GM23248 (cell line): ENCODE results near the gene ADGRD1. TPM values are rescaled to one million over a fixed set of nuclear protein-coding genes. Genes with fewer than 3 reads are reported as not detected.
A peak's percentile ranks its signal among the peaks of the same experiment; 100 is the strongest.

Experiments used
- DNase-seq: peaks from one replicate; pipeline ENCODE4 v3.0.0-alpha.2; 2015
- H2AFZ ChIP-seq: fragments of 200-600 bp; sonication (generic); 2 replicates; pipeline ENCODE4 v1.6.1; 2016; ENCODE audit warnings: antibody characterized with exemption
- H3F3A ChIP-seq: fragments of 200-600 bp; sonication (generic); 2 replicates; pipeline ENCODE4 v1.6.1; 2016; ENCODE audit warnings: mild to moderate bottlenecking, antibody characterized with exemption, mixed run types; ENCODE audit not compliant: insufficient read depth
- H3K27ac ChIP-seq: fragments of 200-600 bp; sonication (generic); 2 replicates; pipeline ENCODE4 v1.5.1; 2016; ENCODE audit warnings: mild to moderate bottlenecking
- H3K27me3 ChIP-seq: fragments of 200-600 bp; sonication (generic); replicated peaks from 2 replicates; pipeline ENCODE4 v1.6.1; 2016; ENCODE audit warnings: mild to moderate bottlenecking; ENCODE audit not compliant: insufficient read depth
- H3K36me3 ChIP-seq: fragments of 200-600 bp; sonication (generic); 2 replicates; pipeline ENCODE4 v1.6.1; 2016; ENCODE audit warnings: low read depth, mild to moderate bottlenecking
- H3K4me1 ChIP-seq: fragments of 200-600 bp; sonication (generic); 2 replicates; pipeline ENCODE4 v1.6.1; 2016; ENCODE audit warnings: mild to moderate bottlenecking; ENCODE audit not compliant: insufficient read depth
- H3K4me2 ChIP-seq: fragments of 200-600 bp; sonication (generic); one replicate; pipeline ENCODE4 v1.6.1; 2016; ENCODE audit warnings: mild to moderate bottlenecking; ENCODE audit not compliant: unreplicated experiment
- H3K4me3 ChIP-seq: fragments of 200-600 bp; sonication (generic); 2 replicates; pipeline ENCODE4 v1.5.1; 2016; ENCODE audit warnings: mild to moderate bottlenecking
- H3K79me2 ChIP-seq: fragments of 200-600 bp; sonication (generic); 2 replicates; pipeline ENCODE4 v1.6.1; 2016; ENCODE audit warnings: mild to moderate bottlenecking; ENCODE audit not compliant: insufficient read depth
- H3K9ac ChIP-seq: fragments of 200-600 bp; sonication (generic); 2 replicates; pipeline ENCODE4 v1.6.1; 2016; ENCODE audit warnings: mild to moderate bottlenecking
- H3K9me2 ChIP-seq: fragments of 200-600 bp; sonication (generic); 2 replicates; pipeline ENCODE4 v1.6.1; 2016; ENCODE audit warnings: mixed run types, mild to moderate bottlenecking, moderate library complexity; ENCODE audit not compliant: insufficient read depth
- H3K9me3 ChIP-seq: fragments of 200-600 bp; sonication (generic); one replicate; pipeline ENCODE4 v1.6.1; 2017; ENCODE audit warnings: low read depth
- H4K20me1 ChIP-seq: fragments of 200-600 bp; sonication (generic); 2 replicates; pipeline ENCODE4 v1.6.0; 2016; ENCODE audit not compliant: insufficient read depth
- EZH2 ChIP-seq: fragments of 200-600 bp; sonication (generic); IDR thresholded peaks from 2 replicates; pipeline ENCODE4 v1.6.1; 2018; ENCODE audit warnings: antibody characterized with exemption, mild to moderate bottlenecking; ENCODE audit not compliant: insufficient read depth, poor library complexity, severe bottlenecking
- EZH2phosphoT487 ChIP-seq: fragments of 200-600 bp; sonication (generic); IDR thresholded peaks from 2 replicates; pipeline ENCODE4 v1.6.1; 2018; ENCODE audit warnings: antibody characterized with exemption, moderate library complexity, mild to moderate bottlenecking, low read depth; ENCODE audit not compliant: insufficient read depth
- WGBS, 2 experiments: methylation state at CpG; one replicate each; pipeline ENCODE4 v1.1.6; 2015 to 2017; ENCODE audit warnings: low lambda C conversion rate in 2 of 2, low coverage in 1 of 2; ENCODE audit errors: missing lambda C conversion rate in 2 of 2; 5-methylcytosine and 5-hydroxymethylcytosine counted together
- in situ Hi-C: fragments of 300-500 bp; cut with MboI; formaldehyde crosslinking; loops from 2 replicates; pipeline ENCODE4 v1.15.0; 2020
- polyA plus RNA-seq: library from polyadenylated mRNA; unstranded; fragments of >200 nt; fragmentation: Nextera tagmentation; extraction: Ambion mirVana; gene quantifications from 2 replicates; pipeline ENCODE4 v1.2.1, GENCODE V29; 2016
- total RNA-seq: library from RNA; depleted of rRNA; stranded (reverse); fragments of >200 nt; shearing (Covaris generic); gene quantifications from 2 replicates; pipeline ENCODE4 v1.2.3, GENCODE V29; 2014

ADGRD1 gene
- total and polyA plus RNA-seq, 2 experiments from 2014 or later, result 7.9 to 11.2 TPM

DNA sequence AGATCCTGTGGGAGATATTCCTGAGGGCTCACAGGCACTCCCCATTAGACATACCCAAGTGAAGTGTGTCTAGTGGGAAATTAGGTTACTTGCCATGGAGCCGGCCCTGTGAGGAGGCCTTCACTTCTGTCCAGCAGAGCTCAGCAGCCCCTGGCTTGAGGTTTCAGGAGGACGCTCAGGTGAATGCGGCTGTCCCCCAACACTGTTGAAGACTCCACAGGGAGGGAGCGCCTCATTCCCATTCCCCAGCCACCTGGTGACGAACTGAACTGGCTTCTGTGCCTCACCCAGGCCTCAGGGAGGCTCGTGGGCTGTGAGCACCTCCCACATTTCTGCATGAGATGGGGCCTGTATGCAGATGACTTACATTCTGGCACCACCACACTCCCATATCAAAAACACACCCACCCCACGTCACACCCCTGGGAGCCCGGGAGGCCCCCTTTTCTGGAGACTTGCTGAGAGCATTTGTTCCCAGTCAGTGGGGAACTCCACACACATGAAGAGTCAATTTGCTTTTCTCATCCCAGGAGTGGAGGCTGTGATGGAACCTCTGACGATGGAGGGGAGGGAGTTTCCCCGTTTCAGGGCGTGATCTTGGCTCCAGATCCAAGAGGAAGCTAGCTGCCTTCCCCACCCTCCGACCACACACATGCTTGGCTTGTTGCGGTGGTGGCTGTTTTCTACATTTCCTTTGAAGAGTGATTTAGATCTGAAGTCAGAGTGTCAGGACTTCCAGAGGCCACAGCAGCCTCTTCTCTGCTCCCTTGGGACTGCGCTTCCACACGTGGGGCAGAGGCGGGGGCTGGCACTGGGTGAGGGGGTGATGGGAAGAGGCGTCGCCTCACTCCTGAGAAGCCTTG lies 120.7 kb downstream of the ADGRD1 start:
- Histone ChIP-seq H3K4me2 (no peak overlapping the region), H3K27me3 (no peaks in the 10 kb centered on the region), H3K79me2 (no peaks in the 10 kb centered on the region), H3K4me1 (no peaks in the 10 kb centered on the region), H3K9me3 (no peaks in the 10 kb centered on the region), H3K9ac (no peak overlapping the region), H3K4me3 (no peak overlapping the region), H3K36me3 (no peaks in the 10 kb centered on the region), H3K27ac (no peak overlapping the region), H3F3A (no peaks in the 10 kb centered on the region), H2AFZ (no peak overlapping the region), H3K9me2 (no peaks in the 10 kb centered on the region), H4K20me1 (no peaks in the 10 kb centered on the region)
- whole genome bisulfite sequencing, 2 experiments, result 38 to 39% methylated on average over 18 of the region's 18 CpGs
- no peak for TF ChIP-seq EZH2phosphoT487
- no peak for TF ChIP-seq EZH2
- DNase-seq, result peak; percentile 44
- in situ Hi-C loops, result no loop called here

DNA sequence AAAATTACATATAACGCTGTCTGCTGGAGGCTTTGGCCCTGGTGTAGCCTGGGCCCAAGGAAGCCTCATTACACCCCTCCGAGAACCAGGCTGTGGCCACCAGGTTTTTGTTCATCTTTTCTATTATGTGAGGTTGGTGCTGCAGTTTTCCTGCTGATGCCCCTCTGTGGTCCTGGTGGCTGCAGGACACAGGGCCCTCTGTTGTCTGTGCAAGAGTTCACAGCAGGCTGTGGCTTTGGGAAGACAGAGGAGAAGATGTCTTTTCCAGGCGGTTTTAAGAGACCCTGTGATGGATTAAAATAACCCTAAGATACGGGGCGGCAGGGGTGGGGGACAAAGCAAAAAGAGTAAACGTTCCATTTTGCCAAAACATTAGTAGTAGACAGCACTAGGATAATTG lies 121.5 kb downstream of the ADGRD1 start:
- Histone ChIP-seq H3K4me1 (no peaks in the 10 kb centered on the region), H3K9me3 (no peaks in the 10 kb centered on the region), H3K9ac (no peak overlapping the region), H3F3A (no peaks in the 10 kb centered on the region), H3K4me3 (no peak overlapping the region), H3K9me2 (no peaks in the 10 kb centered on the region), H3K27ac (no peak overlapping the region), H3K4me2 (no peak overlapping the region), H4K20me1 (no peaks in the 10 kb centered on the region), H3K36me3 (no peaks in the 10 kb centered on the region), H3K79me2 (no peaks in the 10 kb centered on the region), H3K27me3 (no peaks in the 10 kb centered on the region), H2AFZ (no peak overlapping the region)
- DNase-seq, result no peak
- no peak for TF ChIP-seq EZH2phosphoT487
- TF ChIP-seq EZH2, result no peak
- in situ Hi-C loops, result no loop called here
- 67 to 70% methylated on average over 6 of the region's 6 CpGs for WGBS, 2 experiments

DNA sequence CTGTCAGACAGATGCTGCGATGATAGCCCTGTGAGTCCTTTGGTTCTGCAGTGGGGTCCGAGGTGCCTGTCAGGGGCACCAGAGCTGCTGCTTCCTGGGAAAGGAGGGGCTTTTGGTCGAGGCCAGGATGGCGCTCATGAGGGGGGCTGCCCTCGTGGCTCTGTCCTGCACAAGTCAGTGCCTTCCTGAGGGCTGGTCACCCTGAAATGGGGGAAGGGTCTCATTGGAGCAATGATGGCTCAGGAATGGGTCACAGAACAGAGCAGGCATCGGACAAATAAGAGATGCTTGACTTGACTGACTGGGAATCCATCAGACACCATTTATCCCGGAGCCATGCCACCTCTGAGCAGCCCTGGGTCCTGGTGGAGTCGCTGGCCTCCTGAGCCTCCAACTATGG lies 121.9 kb downstream of the ADGRD1 start:
- in situ Hi-C loops, result no loop called here
- WGBS, 2 experiments, result 52 to 63% methylated on average over 8 of the region's 8 CpGs
- H3K9me3 ChIP-seq, result no peaks in the 10 kb centered on the region

DNA sequence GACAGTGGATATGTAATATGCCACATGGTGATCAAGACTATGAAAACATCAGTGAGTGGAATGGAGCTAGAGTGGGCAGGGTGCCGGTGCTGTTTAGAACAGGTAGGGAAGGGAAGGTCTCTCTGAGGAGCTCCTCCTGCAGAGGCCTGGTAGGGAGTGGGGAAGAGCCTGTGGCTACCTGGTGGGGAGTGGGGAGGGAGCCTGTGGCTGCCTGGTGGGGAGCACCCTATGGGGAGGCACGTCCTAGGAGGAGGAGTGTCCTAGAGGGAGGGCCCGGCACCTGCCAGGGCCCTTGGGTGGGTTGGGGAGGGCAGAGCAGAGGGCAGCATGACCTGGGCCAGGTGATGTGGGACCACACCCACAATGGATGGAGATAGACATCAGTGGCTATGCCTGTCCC lies 122.6 kb downstream of the ADGRD1 start:
- no peaks in the 10 kb centered on the region for H3K9me3 ChIP-seq
- H3K4me3 ChIP-seq, result no peak overlapping the region
- 69 to 83% methylated on average over 2 to 3 of the region's 3 CpGs for WGBS, 2 experiments
- no peaks in the 10 kb centered on the region for H3K79me2 ChIP-seq
- in situ Hi-C loops, result no loop called here
- H3F3A ChIP-seq, result no peaks in the 10 kb centered on the region
- TF ChIP-seq EZH2phosphoT487, result no peak
- no peak for TF ChIP-seq EZH2
- H3K4me2 ChIP-seq, result no peak overlapping the region
- H3K9ac ChIP-seq, result no peak overlapping the region
- no peak overlapping the region for H3K27ac ChIP-seq
- H3K27me3 ChIP-seq, result no peaks in the 10 kb centered on the region
- no peaks in the 10 kb centered on the region for H3K4me1 ChIP-seq
- no peak for DNase-seq
- H3K36me3 ChIP-seq, result no peaks in the 10 kb centered on the region
- H2AFZ ChIP-seq, result no peak overlapping the region
- no peaks in the 10 kb centered on the region for H4K20me1 ChIP-seq
- no peaks in the 10 kb centered on the region for H3K9me2 ChIP-seq

More for the DNA sequence above, 121.9 kb downstream of the ADGRD1 start:
- Histone ChIP-seq H3K4me3 (no peak overlapping the region), H3F3A (no peaks in the 10 kb centered on the region), H3K27me3 (no peaks in the 10 kb centered on the region), H3K9me2 (no peaks in the 10 kb centered on the region), H3K4me1 (no peaks in the 10 kb centered on the region), H2AFZ (no peak overlapping the region), H3K36me3 (no peaks in the 10 kb centered on the region), H3K9ac (no peak overlapping the region), H3K79me2 (no peaks in the 10 kb centered on the region), H3K4me2 (no peak overlapping the region), H3K27ac (no peak overlapping the region), H4K20me1 (no peaks in the 10 kb centered on the region)
- TF ChIP-seq EZH2phosphoT487, result no peak
- no peak for TF ChIP-seq EZH2
- DNase-seq, result no peak
